NB4 (cell line): ENCODE results near the gene VPS9D1.
"Not testable (repeated sequence)": the region's sequence is repeated elsewhere in the genome, so short reads cannot be mapped to it uniquely, and the experiment has no call there.

ENCODE experiments used
- DNase-seq: peaks from one replicate; pipeline ENCODE4 v3.0.0; 2010; ENCODE audit warnings: low read depth
- H3K4me3 ChIP-seq: one replicate; pipeline ENCODE4 v1.5.1; 2011; ENCODE audit warnings: mild to moderate bottlenecking, low read depth, low read length, moderate library complexity
- MYC ChIP-seq: IDR thresholded peaks from 2 replicates; pipeline ENCODE4 v1.6.1; 2011; ENCODE audit warnings: low read depth, low read length
- POLR2A ChIP-seq: IDR thresholded peaks from 2 replicates; pipeline ENCODE4 v1.6.1; 2011; ENCODE audit warnings: mild to moderate bottlenecking; ENCODE audit not compliant: insufficient read length; ENCODE audit errors: extremely low read depth
- TF ChIP-seq, protein P1 (sequence below): IDR thresholded peaks from 2 replicates; pipeline ENCODE4 v1.6.1; 2011; ENCODE audit warnings: low read depth, low read length
- TF ChIP-seq, protein P2 (sequence below): IDR thresholded peaks from one replicate; pipeline ENCODE4 v1.5.1; 2012; ENCODE audit warnings: low read depth, low read length

The VPS9D1 gene

DNA sequence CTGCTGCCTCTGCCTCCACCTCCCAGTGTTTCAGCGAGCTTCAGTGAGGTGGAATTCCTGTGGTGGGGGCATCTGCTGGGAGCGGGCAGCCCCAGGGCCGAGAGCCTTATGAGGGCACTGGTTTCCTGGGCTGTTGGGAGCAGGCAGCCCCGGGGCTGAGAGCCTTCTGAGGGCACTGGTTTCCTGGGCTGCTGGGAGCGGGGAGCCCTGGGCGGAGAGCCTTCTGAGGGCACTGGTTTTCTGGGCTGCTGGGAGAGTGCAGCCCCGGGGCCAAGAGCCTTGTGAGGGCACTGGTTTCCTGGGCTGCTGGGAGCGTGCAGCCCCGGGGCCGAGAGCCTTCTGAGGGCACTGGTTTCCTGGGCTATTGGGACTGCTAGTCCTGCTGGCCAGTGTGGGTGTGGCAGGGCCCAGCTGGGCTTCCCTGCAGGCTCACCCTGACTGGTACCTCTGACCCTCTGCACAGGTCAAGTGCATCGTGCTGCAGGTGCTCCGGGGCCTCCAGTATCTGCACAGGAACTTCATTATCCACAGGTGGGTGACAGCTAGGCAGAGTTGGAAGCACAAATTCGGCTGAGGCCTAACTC is 28.6 kb downstream of the VPS9D1 start:
- no peak for DNase-seq
- no peak overlapping the region for H3K4me3 ChIP-seq
- TF ChIP-seq, protein P1, sequence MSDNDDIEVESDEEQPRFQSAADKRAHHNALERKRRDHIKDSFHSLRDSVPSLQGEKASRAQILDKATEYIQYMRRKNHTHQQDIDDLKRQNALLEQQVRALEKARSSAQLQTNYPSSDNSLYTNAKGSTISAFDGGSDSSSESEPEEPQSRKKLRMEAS = no peak
- no peak for TF ChIP-seq POLR2A
- TF ChIP-seq, protein P2, sequence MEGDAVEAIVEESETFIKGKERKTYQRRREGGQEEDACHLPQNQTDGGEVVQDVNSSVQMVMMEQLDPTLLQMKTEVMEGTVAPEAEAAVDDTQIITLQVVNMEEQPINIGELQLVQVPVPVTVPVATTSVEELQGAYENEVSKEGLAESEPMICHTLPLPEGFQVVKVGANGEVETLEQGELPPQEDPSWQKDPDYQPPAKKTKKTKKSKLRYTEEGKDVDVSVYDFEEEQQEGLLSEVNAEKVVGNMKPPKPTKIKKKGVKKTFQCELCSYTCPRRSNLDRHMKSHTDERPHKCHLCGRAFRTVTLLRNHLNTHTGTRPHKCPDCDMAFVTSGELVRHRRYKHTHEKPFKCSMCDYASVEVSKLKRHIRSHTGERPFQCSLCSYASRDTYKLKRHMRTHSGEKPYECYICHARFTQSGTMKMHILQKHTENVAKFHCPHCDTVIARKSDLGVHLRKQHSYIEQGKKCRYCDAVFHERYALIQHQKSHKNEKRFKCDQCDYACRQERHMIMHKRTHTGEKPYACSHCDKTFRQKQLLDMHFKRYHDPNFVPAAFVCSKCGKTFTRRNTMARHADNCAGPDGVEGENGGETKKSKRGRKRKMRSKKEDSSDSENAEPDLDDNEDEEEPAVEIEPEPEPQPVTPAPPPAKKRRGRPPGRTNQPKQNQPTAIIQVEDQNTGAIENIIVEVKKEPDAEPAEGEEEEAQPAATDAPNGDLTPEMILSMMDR = no peak
- TF ChIP-seq MYC = no peak

DNA sequence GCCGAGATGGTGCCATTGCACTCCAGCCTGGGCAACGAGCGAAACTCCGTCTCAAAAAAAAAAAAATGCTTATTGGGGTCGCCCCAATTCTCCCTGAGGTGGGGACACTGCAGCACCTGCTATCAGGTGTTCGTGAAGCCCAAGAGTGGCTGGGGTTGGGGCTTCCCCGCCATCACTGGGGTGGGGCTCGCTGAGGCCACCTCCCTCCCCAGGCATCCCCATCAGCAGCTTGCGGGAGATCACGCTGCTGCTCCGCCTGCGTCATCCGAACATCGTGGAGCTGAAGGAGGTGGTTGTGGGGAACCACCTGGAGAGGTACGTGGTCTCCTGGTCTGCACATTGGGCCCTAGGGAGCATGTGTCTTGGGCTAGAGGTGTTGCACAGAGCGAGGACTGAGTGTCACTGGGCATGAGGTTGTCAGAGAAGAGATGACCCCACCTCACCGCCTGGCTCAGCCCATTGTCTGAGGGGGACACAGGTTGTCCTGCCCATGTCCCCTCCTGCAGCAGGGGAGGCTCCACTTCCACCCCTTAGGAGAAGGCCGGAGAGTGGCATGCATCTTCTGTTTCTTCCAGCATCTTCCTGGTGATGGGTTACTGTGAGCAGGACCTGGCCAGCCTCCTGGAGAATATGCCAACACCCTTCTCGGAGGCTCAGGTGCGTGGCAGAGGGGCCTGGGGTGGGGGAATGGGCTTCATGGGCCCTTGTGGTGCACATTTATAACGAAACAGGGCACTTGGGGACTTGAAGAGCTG is 29.3 kb downstream of the VPS9D1 start:
- no peak for DNase-seq
- TF ChIP-seq, protein P1 = no peak
- TF ChIP-seq POLR2A (no peak), MYC (no peak)
- TF ChIP-seq, protein P2 = no peak
- no peak overlapping the region for H3K4me3 ChIP-seq

DNA sequence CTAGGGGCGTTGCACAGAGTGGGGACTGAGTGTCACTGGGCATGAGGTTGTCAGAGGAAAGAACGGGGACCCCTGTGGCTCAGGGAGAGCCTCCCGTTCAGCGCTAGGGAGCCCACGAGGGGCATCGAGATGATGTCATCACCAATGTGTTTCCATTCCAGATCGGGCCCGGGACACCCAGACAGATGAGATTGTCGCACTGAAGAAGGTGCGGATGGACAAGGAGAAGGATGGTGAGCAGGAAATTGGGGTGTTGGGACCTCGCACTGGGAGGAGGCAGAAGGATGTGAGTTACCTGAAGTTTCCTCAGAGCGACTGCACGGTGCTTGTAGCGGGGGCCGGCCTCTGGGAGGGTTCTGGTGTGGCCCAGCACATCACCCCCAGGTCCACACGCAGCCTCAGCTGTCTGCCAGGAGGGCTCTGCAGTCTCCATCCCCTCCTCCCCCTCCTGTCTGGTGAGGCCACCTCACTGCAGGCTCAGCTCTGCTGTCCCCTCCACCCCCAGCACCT is 30.3 kb downstream of the VPS9D1 start:
- DNase-seq = no peak
- TF ChIP-seq, protein P1 = no peak
- TF ChIP-seq MYC (no peak), POLR2A (no peak)
- TF ChIP-seq, protein P2 = no peak
- no peak overlapping the region for H3K4me3 ChIP-seq

DNA sequence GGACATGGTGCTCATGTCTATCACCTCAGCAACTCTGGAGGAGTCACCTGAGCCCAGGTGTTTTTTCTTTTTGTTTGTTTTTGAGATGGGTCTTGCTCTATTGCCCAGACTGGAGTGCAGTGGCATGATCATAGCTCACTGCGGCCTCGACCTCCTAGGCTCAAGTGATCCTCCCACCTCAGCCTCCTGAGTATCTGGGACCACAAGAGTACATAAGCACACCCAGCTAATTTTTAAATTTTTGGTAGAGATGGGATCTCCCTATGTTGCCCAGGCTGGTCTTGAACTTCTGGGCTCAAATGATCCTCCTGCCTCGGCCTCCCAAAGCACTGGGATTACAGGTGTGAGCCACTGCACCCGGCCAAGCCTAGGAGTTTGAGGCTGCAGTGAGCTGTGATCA is 31.1 kb downstream of the VPS9D1 start:
- not testable (repeated sequence) for H3K4me3 ChIP-seq, DNase-seq

DNA sequence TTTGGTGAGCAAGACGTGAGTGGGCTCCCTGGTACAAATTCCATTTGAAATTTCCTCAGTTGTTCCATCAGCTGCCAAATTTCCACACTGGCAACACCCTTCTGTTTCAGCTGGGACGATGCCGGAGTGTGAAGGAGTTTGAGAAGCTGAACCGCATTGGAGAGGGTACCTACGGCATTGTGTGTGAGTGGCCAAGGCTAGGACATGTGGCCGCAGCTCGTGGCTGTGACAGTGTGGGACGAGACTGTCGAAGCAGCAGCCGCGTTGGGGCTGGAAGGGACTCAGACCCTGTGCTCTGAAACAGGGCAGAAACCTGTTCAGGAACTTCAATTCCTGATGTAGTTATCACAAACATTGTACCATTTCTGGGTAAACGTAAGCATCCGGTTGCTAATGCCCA is 31.6 kb downstream of the VPS9D1 start:
- H3K4me3 ChIP-seq = no peak overlapping the region
- TF ChIP-seq POLR2A (no peak), MYC (no peak)
- TF ChIP-seq, protein P1 = no peak
- TF ChIP-seq, protein P2 = no peak
- no peak for DNase-seq

DNA sequence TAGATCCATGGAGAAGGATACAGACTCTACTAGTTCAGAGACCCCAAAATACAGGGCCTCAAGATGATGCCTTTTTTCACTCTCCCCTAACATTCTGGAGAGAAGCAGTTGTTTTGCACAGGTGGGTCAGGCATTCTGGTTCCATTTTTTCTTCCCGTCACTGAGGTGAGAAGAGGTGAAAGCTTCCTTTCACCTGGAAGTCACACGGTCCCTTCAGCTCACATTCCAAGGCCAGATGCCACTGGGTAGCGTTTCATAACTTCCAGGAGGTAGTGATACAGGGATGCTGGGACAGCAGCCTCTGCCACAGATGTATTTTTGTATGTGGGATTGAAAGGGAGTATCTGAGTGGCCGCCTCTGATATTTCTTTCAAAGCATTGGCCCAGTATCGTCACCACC is 32.3 kb downstream of the VPS9D1 start:
- H3K4me3 ChIP-seq = no peak overlapping the region
- no peak for TF ChIP-seq POLR2A
- TF ChIP-seq, protein P2 = no peak
- TF ChIP-seq, protein P1 = no peak
- TF ChIP-seq MYC = no peak
- no peak for DNase-seq
